ENCODE results near the gene CD1E.

DNA sequence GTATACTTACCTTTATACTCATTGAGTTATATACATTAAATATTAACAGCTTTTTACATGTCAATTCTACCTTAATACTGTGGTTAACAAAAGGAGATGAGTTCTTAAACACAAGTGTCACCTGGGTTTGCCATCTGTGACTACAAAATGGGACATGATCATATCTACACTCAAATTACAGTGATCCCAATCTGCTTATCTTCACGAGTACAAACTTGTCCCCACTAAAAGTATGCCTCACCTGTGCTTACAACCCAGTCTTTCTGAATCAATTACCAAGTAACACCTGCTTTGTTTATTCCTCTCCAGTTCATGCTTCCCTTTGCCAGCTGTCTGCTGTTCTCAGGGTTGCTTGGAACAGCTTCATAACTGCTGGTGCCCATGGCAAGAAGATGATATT is 8.8 kb downstream of the CD1E start:
- TF ChIP-seq, protein P1, sequence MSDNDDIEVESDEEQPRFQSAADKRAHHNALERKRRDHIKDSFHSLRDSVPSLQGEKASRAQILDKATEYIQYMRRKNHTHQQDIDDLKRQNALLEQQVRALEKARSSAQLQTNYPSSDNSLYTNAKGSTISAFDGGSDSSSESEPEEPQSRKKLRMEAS (IDR thresholded peaks at IDR 0.05; ENCODE audit: low read depth), result no peak
- TF ChIP-seq RCOR1 (IDR thresholded peaks at IDR 0.05; ENCODE audit: low read length), result no peak
- no peak for TF ChIP-seq PBX3 (IDR thresholded peaks at IDR 0.05)
- TF ChIP-seq CTCF (IDR thresholded peaks at IDR 0.05), result no peak
- no peak for TF ChIP-seq RAD21 (IDR thresholded peaks at IDR 0.05; ENCODE audit: low read length)
- TF ChIP-seq CHD2 (IDR thresholded peaks at IDR 0.05; ENCODE audit: low read length, partially characterized antibody), result no peak
- TF ChIP-seq FOXJ3 (CRISPR knock-in tag; IDR thresholded peaks at IDR 0.05), result no peak
- no peak for TF ChIP-seq MEF2A (IDR thresholded peaks at IDR 0.05; ENCODE audit: borderline replicate concordance, low read depth)
- TF ChIP-seq EP300 (IDR thresholded peaks at IDR 0.05; ENCODE audit: borderline replicate concordance in 1 of 2, low read depth in 1 of 2, low read length in 1 of 2), result no peak
- TF ChIP-seq TAF1 (IDR thresholded peaks at IDR 0.05; ENCODE audit: borderline replicate concordance, low read depth, low read length), result no peak
- no peak for TF ChIP-seq NFIC (IDR thresholded peaks at IDR 0.05; ENCODE audit: borderline replicate concordance)
- TF ChIP-seq SMC3 (IDR thresholded peaks at IDR 0.05; ENCODE audit: low read depth, low read length), result no peak
- no peak for TF ChIP-seq POLR2AphosphoS5 (IDR thresholded peaks at IDR 0.05; ENCODE audit: low read depth, low read length)
